Lung (tissue), 12 donors: ENCODE results near the gene MBP. TPM values are rescaled to one million over a fixed set of nuclear protein-coding genes. Genes with fewer than 3 reads are reported as not detected.

ENCODE experiments used
- ATAC-seq: fragments of 200-7000 bp; cut with Tn5 transposase; one replicate; pipeline ENCODE4 v1.9.1; 2020; ENCODE audit warnings: moderate number of reproducible peaks; ENCODE audit not compliant: insufficient read depth, low FRiP score
- DNase-seq, 3 donors: peaks; one replicate each; pipeline ENCODE4 v3.0.0-alpha.2; 2013 to 2017
- H3K27ac ChIP-seq, 2 donors: one replicate each; pipeline ENCODE4 v1.5.1; 2013; ENCODE audit warnings: mild to moderate bottlenecking in 2 of 2, moderate library complexity in 2 of 2, control low read depth in 1 of 2, inconsistent platforms in 1 of 2, low read depth in 1 of 2, low read length in 1 of 2
- H3K27me3 ChIP-seq, 3 donors: one replicate each; pipeline ENCODE4 v1.5.1; 2013; ENCODE audit warnings: low read length in 2 of 3; ENCODE audit not compliant: control insufficient read depth in 3 of 3, insufficient read depth in 3 of 3
- H3K36me3 ChIP-seq, 4 donors: one replicate each; pipeline ENCODE4 v1.5.1; 2013; ENCODE audit warnings: low read length in 4 of 4, mild to moderate bottlenecking in 1 of 4, moderate library complexity in 1 of 4; ENCODE audit not compliant: control insufficient read depth in 4 of 4, insufficient read depth in 4 of 4
- H3K4me1 ChIP-seq, 5 donors: one replicate each; pipeline ENCODE4 v1.5.1; 2013; ENCODE audit warnings: low read length in 5 of 5, mild to moderate bottlenecking in 2 of 5, moderate library complexity in 1 of 5; ENCODE audit not compliant: control insufficient read depth in 5 of 5, insufficient read depth in 5 of 5
- H3K4me3 ChIP-seq: one replicate; pipeline ENCODE4 v1.5.1; 2013; ENCODE audit warnings: mild to moderate bottlenecking, control low read depth, moderate library complexity
- H3K9ac ChIP-seq, 2 donors: one replicate each; pipeline ENCODE4 v1.5.1; 2013; ENCODE audit warnings: low read length in 2 of 2, control low read depth in 1 of 2; ENCODE audit not compliant: insufficient read depth in 1 of 2
- H3K9me3 ChIP-seq, 4 donors: one replicate each; pipeline ENCODE4 v1.5.1; 2013; ENCODE audit warnings: low read length in 3 of 4, mild to moderate bottlenecking in 1 of 4, moderate library complexity in 1 of 4; ENCODE audit not compliant: control insufficient read depth in 4 of 4, insufficient read depth in 3 of 4
- CTCF ChIP-seq: IDR thresholded peaks from 2 replicates; pipeline ENCODE4 v1.5.1; 2012; ENCODE audit warnings: mild to moderate bottlenecking; ENCODE audit errors: control extremely low read depth, extremely low read depth
- WGBS, 2 donors: extraction: QIAGEN DNeasy Blood & Tissue Kit; methylation state at CpG; one replicate each; pipeline ENCODE4 v1.1.7; 2013; 5-methylcytosine and 5-hydroxymethylcytosine counted together
- polyA plus RNA-seq, 2 donors: library from polyadenylated mRNA; stranded (reverse); fragments of 200-250 nt; gene quantifications; one replicate each; pipeline ENCODE4 v1.2.1, GENCODE V29; 2013
- total RNA-seq, 2 donors: library from RNA; depleted of rRNA in 1 of 2; stranded (reverse); fragments of >200 nt in 1 of 2; gene quantifications; one replicate each; pipeline ENCODE4 v1.2.1, GENCODE V29; 2014 to 2021
- donor health status: control.
- donor health status: control.
- donor health status: Bipolar disorder and iron deficiency.
- donor health status: healthy.
- donor health status: DM: yes; HTN: yes; CAD: no.

The MBP gene
- total and polyA plus RNA-seq, 4 donors = 15.6 to 64.1 (median 30.9) TPM

- no peak for ATAC-seq
- WGBS, 2 donors = 34 to 65% methylated on average over 26 of the region's 26 CpGs
- H3K4me1 ChIP-seq = peaks cover 0 to 3% (median 0%) of the 10 kb centered on the region in 5 donors
- no peak for DNase-seq
- H3K4me3 ChIP-seq = no peak overlapping the region
- no peak for TF ChIP-seq CTCF
- no peaks in the 10 kb centered on the region for H3K27me3 ChIP-seq
- H3K9ac ChIP-seq = no peak overlapping the region
- no peaks in the 10 kb centered on the region for H3K9me3 ChIP-seq
- peak overlapping the region in 1 of 2 donors; percentile 54 for H3K27ac ChIP-seq
- H3K36me3 ChIP-seq = peaks cover 0 to 4% (median 0%) of the 10 kb centered on the region in 4 donors
Observed at GRCh38 chr18:77004555-77005380, 127.8 kb downstream of the MBP start.

GRCh38 chr18:77003316-77003715 lies 129.3 kb downstream of the MBP start:
- Histone ChIP-seq H3K27ac (no peak overlapping the region), H3K4me1 (peaks cover 0 to 3% (median 0%) of the 10 kb centered on the region in 5 donors), H3K4me3 (no peak overlapping the region), H3K27me3 (no peaks in the 10 kb centered on the region), H3K9me3 (no peaks in the 10 kb centered on the region), H3K36me3 (no peaks in the 10 kb centered on the region), H3K9ac (no peak overlapping the region)
- DNase-seq = no peak
- no peak for ATAC-seq
- 96 to 97% methylated on average over 7 of the region's 7 CpGs for WGBS, 2 donors
- no peak for TF ChIP-seq CTCF

GRCh38 chr18:77002496-77002895 lies 130.1 kb downstream of the MBP start:
- WGBS, 2 donors = 92% methylated on average over 10 of the region's 10 CpGs
- no peaks in the 10 kb centered on the region for H3K4me1 ChIP-seq
- no peak for ATAC-seq
- no peaks in the 10 kb centered on the region for H3K36me3 ChIP-seq
- no peak overlapping the region for H3K9ac ChIP-seq
- no peaks in the 10 kb centered on the region for H3K27me3 ChIP-seq
- no peak for DNase-seq
- H3K4me3 ChIP-seq = no peak overlapping the region
- TF ChIP-seq CTCF = no peak
- no peaks in the 10 kb centered on the region for H3K9me3 ChIP-seq
- H3K27ac ChIP-seq = no peak overlapping the region
